Esophagus squamous epithelium (tissue), 5 donors: Measurements from ENCODE around the gene PRPF8. TPM values are rescaled to one million over a fixed set of nuclear protein-coding genes. Genes with fewer than 3 reads are reported as not detected.

Experiments used
- DNase-seq: peaks from one replicate; lab custom pipeline; 2025; lab: John Stamatoyannopoulos, UW
- H3K27ac ChIP-seq, 4 donors: fragments of 200-600 bp; sonication (generic); one replicate each; pipeline ENCODE4 v1.5.1; 2016 to 2019; ENCODE audit warnings: mild to moderate bottlenecking in 1 of 4
- H3K27me3 ChIP-seq, 4 donors: fragments of 200-600 bp; sonication (generic); 1 replicate in 3 of 4; 2 replicates in 1 of 4; pipeline versions ENCODE4 v1.5.1 to v1.6.0; 2017 to 2021; ENCODE audit warnings: antibody characterized with exemption in 1 of 4
- H3K36me3 ChIP-seq, 3 donors: fragments of 200-600 bp; sonication (generic); one replicate each; pipeline ENCODE4 v1.5.1; 2016 to 2019
- H3K4me1 ChIP-seq, 3 donors: fragments of 200-600 bp; sonication (generic); one replicate each; pipeline ENCODE4 v1.5.1; 2017 to 2019
- H3K4me3 ChIP-seq, 4 donors: fragments of 200-600 bp; sonication (generic); 1 replicate in 3 of 4; 2 replicates in 1 of 4; pipeline ENCODE4 v1.5.1; 2016 to 2019; ENCODE audit warnings: mild to moderate bottlenecking in 2 of 4, moderate library complexity in 1 of 4
- H3K9me3 ChIP-seq, 3 donors: fragments of 200-600 bp; sonication (generic); one replicate each; pipeline ENCODE4 v1.5.1; 2016 to 2019
- POLR2A ChIP-seq, 4 donors: fragments of 450-650 bp; IDR thresholded peaks; one replicate each; pipeline ENCODE4 v1.6.1; 2017; ENCODE audit warnings: antibody characterized with exemption in 4 of 4, mild to moderate bottlenecking in 4 of 4, moderate library complexity in 3 of 4
- WGBS, 2 donors: methylation state at CpG; one replicate each; pipeline ENCODE4 v1.1.5; 2018; 5-methylcytosine and 5-hydroxymethylcytosine counted together
- intact Hi-C: fragments of 100-400 bp; cut with DNase I; formaldehyde crosslinking; loops from one replicate; pipeline ENCODE4 v1.15.0; 2022
- total RNA-seq, 4 donors: library from RNA; depleted of rRNA; stranded (reverse); fragments of >200 nt; gene quantifications; one replicate each; pipeline ENCODE4 v1.1.0, GENCODE V29; 2016
- TF ChIP-seq, protein P1 (sequence below), 6 experiments: fragments of 450-650 bp in 4 of 6; fragments of 200-600 bp in 2 of 6; sonication (generic) in 2 of 6; IDR thresholded peaks; one replicate each; pipeline ENCODE4 v1.5.1; 2016 to 2019; ENCODE audit warnings: antibody characterized with exemption in 6 of 6, mild to moderate bottlenecking in 4 of 6, moderate library complexity in 4 of 6
- donor health status: DM: yes; HTN: yes; CAD: no.

The PRPF8 gene
- total RNA-seq, 4 donors from 2014 or later, result 112 to 157 (median 145) TPM

DNA sequence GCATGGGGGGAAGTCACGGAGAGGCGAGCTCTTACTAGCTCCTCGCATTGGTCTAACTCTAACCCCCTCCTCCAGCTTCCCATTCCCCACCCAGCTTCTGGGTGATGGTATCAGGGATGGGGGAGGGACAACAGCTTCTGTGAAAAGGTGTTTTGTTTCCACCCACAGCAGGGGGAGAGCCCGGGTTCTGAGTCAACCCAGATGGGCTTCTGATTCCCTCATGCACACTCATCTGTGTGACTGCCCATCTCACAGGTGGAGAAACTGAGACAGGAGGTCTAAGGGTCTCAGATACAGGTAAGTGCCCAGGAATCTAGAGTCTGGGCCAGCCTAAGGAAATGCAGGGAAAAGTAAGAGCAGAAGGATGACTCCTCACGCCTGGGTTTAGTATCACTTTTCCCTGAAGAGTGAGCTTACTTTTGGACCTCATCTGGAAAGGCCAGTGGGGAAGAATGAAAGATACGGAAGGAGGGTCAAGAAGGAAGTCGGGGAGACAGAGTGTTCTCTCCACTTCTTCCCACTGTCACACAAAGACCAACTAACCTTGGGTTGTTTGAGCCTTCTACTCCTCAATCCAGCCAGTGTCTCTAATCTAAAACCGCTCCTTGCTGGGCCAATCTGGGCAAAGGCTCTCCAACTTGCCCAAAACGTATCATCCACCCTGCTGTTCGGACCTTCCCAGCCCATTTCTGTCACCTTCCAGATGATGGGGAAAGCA lies 28.7 kb upstream of the PRPF8 start:
- Histone ChIP-seq H3K27me3 (no peaks in the 10 kb centered on the region), H3K4me1 (peaks cover 35 to 76% (median 48%) of the 10 kb centered on the region in 3 donors), H3K36me3 (peaks cover 8 to 27% (median 14%) of the 10 kb centered on the region in 3 donors), H3K27ac (peak overlapping the region; percentile 97 to 100 (median 100)), H3K9me3 (no peaks in the 10 kb centered on the region), H3K4me3 (peak overlapping the region in 2 of 4 donors; percentile 86 to 91)
- intact Hi-C loops, result no loop called here
- 74 to 83% methylated on average over 8 to 10 of the region's 10 CpGs for WGBS, 2 donors
- no peak for DNase-seq
- TF ChIP-seq POLR2A (IDR thresholded peaks at IDR 0.05), result no peak
- TF ChIP-seq, protein P1, sequence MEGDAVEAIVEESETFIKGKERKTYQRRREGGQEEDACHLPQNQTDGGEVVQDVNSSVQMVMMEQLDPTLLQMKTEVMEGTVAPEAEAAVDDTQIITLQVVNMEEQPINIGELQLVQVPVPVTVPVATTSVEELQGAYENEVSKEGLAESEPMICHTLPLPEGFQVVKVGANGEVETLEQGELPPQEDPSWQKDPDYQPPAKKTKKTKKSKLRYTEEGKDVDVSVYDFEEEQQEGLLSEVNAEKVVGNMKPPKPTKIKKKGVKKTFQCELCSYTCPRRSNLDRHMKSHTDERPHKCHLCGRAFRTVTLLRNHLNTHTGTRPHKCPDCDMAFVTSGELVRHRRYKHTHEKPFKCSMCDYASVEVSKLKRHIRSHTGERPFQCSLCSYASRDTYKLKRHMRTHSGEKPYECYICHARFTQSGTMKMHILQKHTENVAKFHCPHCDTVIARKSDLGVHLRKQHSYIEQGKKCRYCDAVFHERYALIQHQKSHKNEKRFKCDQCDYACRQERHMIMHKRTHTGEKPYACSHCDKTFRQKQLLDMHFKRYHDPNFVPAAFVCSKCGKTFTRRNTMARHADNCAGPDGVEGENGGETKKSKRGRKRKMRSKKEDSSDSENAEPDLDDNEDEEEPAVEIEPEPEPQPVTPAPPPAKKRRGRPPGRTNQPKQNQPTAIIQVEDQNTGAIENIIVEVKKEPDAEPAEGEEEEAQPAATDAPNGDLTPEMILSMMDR (IDR thresholded peaks at IDR 0.05), result no peak

DNA sequence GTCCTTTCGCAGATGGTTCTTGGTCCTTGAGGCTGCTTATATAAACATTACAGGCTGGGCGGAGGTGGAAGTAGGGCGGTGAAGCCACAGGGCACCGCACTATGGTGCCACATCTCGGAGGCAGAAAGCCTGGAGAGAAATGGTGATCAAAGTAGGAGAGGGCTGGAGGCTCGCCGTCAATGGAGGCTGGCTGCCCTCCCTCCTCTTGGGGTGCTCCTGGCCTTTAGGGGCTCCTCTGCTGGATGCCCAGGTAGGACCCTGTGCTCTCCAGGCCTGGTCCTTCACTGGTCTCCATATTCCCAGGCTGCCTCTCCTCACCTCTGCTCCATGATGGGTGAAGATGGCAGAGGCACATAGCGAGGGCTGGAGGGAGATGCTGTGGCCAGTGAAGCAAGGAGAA lies 27.6 kb upstream of the PRPF8 start:
- Histone ChIP-seq H3K4me1 (peaks cover 29 to 65% (median 40%) of the 10 kb centered on the region in 3 donors), H3K9me3 (no peaks in the 10 kb centered on the region), H3K4me3 (no peak overlapping the region), H3K27ac (peak overlapping the region in 1 of 4 donors; percentile 97), H3K27me3 (no peaks in the 10 kb centered on the region), H3K36me3 (peaks cover 8 to 35% (median 14%) of the 10 kb centered on the region in 3 donors)
- 97 to 100% methylated on average over 7 of the region's 8 CpGs for WGBS, 2 donors
- no peak for TF ChIP-seq POLR2A (IDR thresholded peaks at IDR 0.05)
- TF ChIP-seq, protein P1 (IDR thresholded peaks at IDR 0.05), result no peak
- DNase-seq, result no peak
- intact Hi-C loops, result no loop called here

DNA sequence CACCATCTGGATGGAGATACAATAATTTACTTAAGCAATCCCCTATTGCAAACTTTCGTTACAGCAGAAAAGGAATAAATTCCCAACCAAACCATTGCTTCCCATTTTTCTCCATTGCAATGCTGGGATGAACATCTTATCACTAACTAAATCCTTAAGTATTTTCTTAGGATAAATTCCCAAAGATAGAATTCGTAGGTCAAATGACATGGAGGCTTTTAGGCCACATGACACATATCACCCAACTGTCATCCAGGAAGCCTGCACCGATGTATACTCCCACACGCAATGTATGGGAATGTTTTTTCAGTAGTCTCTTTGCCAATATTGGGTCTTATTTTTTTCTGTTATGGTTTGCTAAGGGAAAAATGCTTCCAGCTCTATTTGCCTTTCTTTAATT lies 27.1 kb upstream of the PRPF8 start:
- Histone ChIP-seq H3K36me3 (peaks cover 8 to 37% (median 14%) of the 10 kb centered on the region in 3 donors), H3K27me3 (no peaks in the 10 kb centered on the region), H3K27ac (no peak overlapping the region), H3K4me3 (no peak overlapping the region), H3K4me1 (peaks cover 29 to 63% (median 40%) of the 10 kb centered on the region in 3 donors), H3K9me3 (no peaks in the 10 kb centered on the region)
- no peak for DNase-seq
- intact Hi-C loops, result no loop called here
- WGBS, 2 donors, result 78 to 80% methylated on average over 4 of the region's 4 CpGs
- TF ChIP-seq, protein P1 (IDR thresholded peaks at IDR 0.05), result no peak
- TF ChIP-seq POLR2A (IDR thresholded peaks at IDR 0.05), result no peak

DNA sequence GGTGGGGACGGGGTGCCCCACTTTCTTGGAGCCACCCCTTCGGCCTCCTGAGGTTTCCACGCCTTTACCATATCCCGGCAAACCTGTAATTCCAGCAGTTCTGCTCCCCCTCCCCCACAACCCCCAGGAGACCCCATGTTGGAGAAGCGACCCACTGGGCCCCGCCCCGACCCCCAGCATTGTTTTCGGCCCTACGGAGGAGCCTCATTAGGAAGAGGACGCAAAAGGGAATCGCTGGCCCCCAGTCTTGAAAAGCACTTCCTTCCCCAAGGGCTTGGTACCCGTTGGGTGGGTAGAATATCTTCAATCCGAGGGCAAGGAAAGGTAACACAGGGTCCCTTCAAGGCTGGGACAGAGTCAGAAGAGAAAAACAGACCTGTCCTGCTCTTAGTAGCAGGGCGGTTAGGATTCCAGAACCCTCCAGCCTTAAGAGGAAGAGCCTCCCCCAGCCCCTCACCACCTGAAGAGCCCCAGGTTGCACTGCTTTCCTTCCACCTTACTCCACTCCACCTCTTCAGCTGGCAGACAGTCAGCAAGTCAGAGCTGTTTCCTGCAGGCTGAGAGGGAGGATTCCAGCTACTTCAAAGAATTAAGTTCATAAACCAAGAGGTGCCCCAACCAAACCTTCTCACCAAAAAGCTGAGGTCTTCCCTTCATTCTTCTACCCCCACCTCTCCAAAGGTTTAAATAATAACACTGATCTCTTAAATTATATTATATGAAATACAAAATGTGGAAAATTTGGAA lies 26.3 kb upstream of the PRPF8 start:
- DNase-seq, result no peak
- no peaks in the 10 kb centered on the region for H3K9me3 ChIP-seq
- no peak for TF ChIP-seq POLR2A (IDR thresholded peaks at IDR 0.05)
- TF ChIP-seq, protein P1 (IDR thresholded peaks at IDR 0.05), result no peak
- peak overlapping the region; percentile 84 to 94 (median 91) for H3K27ac ChIP-seq
- H3K4me3 ChIP-seq, result peak overlapping the region; percentile 62 to 93 (median 66)
- whole genome bisulfite sequencing, 2 donors, result 18 to 19% methylated on average over 3 to 10 of the region's 14 CpGs
- intact Hi-C loops, result no loop called here
- H3K27me3 ChIP-seq, result no peaks in the 10 kb centered on the region
- H3K4me1 ChIP-seq, result peaks cover 29 to 63% (median 40%) of the 10 kb centered on the region in 3 donors
- peaks cover 8 to 37% (median 14%) of the 10 kb centered on the region in 3 donors for H3K36me3 ChIP-seq
